ENCODE data around the gene MRGPRD. TPM values are rescaled to one million over a fixed set of nuclear protein-coding genes. Genes with fewer than 3 reads are reported as not detected.

MRGPRD gene
- total and polyA plus RNA-seq, 9 donors = not detected

GRCh38 chr11:68950762-68951161 is 30.0 kb downstream of the MRGPRD start:
- Histone ChIP-seq H3K36me3 (no peaks in the 10 kb centered on the region), H3K27me3 (no peaks in the 10 kb centered on the region), H3K4me3 (no peak overlapping the region), H3K4me1 (ENCODE audit: insufficient read depth) (peaks cover 9% of the 10 kb centered on the region), H3K9me3 (no peaks in the 10 kb centered on the region), H3K27ac (no peak overlapping the region)
- WGBS, 3 donors = 90 to 96% (median 91%) methylated on average over 8 to 9 of the region's 9 CpGs
- intact Hi-C loops (cut with DNase I) = no loop called here
- no peak for DNase-seq
- no peak for TF ChIP-seq EP300 (IDR thresholded peaks at IDR 0.05)

DNA sequence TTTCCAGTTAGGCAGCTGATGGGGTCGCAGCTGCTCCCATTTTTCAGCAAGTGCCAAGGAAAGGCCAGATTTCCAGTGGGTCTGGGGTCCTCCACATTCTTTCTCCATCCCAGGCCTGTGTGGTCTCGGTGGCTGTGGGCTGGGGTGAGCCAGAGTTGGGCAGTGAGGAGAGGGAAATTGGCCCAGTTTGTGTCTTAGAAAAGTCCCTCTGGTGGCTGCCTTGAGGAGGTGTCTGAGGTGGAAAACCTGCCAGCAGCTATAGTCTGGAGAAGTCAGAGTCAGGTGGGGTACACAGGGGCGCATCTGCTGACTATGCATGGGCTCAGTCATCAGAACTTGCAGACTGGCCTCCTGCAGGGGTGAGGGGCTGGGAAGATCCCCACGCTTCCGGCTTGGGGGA is 30.5 kb downstream of the MRGPRD start:
- H3K36me3 ChIP-seq = no peaks in the 10 kb centered on the region
- TF ChIP-seq POLR2A (IDR thresholded peaks at IDR 0.05) (no peak), EP300 (IDR thresholded peaks at IDR 0.05) (no peak), CTCF (IDR thresholded peaks at IDR 0.05) (no peak)
- H3K4me1 ChIP-seq (ENCODE audit: insufficient read depth) = peaks cover 11% of the 10 kb centered on the region
- DNase-seq = no peak
- H3K9me3 ChIP-seq = no peaks in the 10 kb centered on the region
- intact Hi-C loops (cut with DNase I) = no loop called here
- no peak overlapping the region for H3K27ac ChIP-seq
- H3K4me3 ChIP-seq = no peak overlapping the region
- H3K27me3 ChIP-seq = no peaks in the 10 kb centered on the region
- 84 to 92% (median 90%) methylated on average over 5 of the region's 5 CpGs for WGBS, 3 donors

- H3K36me3 ChIP-seq = no peaks in the 10 kb centered on the region
- H3K27me3 ChIP-seq = no peaks in the 10 kb centered on the region
- no peak for DNase-seq
- H3K4me3 ChIP-seq = no peak overlapping the region
- no peaks in the 10 kb centered on the region for H3K9me3 ChIP-seq
- no peak overlapping the region for H3K27ac ChIP-seq
- TF ChIP-seq EP300 (IDR thresholded peaks at IDR 0.05) (no peak), POLR2A (IDR thresholded peaks at IDR 0.05) (no peak), CTCF (IDR thresholded peaks at IDR 0.05) (no peak)
- WGBS, 3 donors = 93 to 95% (median 94%) methylated on average over 17 of the region's 17 CpGs
- H3K4me1 ChIP-seq (ENCODE audit: insufficient read depth) = peaks cover 9% of the 10 kb centered on the region
- intact Hi-C loops (cut with DNase I) = loop anchor here in 1 of 4 donors (10.0 kb wide), 1 partner anchor 56 kb away; no protein-coding TSS in a partner anchor
Measured at GRCh38 chr11:68948935-68949334, 31.9 kb downstream of the MRGPRD start.

DNA sequence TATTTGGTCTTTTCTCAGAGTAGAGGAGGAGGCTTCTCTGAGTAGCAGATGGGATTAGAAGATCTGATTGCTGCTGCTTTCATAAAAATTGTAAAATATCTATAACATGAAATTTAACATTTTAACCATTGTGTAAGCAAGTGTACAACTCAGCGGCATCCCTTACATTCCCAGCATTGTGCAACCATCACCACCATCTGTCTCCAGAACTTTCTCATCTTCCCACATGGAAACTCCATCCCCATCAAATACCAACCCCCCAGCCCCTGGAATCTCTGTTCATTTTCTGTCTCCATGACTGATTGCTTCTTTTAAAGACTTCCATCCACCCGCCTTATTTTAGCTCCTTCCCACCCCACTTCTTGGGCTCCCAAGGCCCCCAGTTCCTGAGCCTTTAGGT is 32.3 kb downstream of the MRGPRD start:
- H3K9me3 ChIP-seq = no peaks in the 10 kb centered on the region
- peaks cover 9% of the 10 kb centered on the region for H3K4me1 ChIP-seq (ENCODE audit: insufficient read depth)
- H3K36me3 ChIP-seq = no peaks in the 10 kb centered on the region
- H3K4me3 ChIP-seq = no peak overlapping the region
- no peak overlapping the region for H3K27ac ChIP-seq
- H3K27me3 ChIP-seq = no peaks in the 10 kb centered on the region
- TF ChIP-seq POLR2A (IDR thresholded peaks at IDR 0.05) (no peak), CTCF (IDR thresholded peaks at IDR 0.05) (no peak), EP300 (IDR thresholded peaks at IDR 0.05) (no peak)
- intact Hi-C loops (cut with DNase I) = loop anchor here in 1 of 4 donors (10.0 kb wide), 1 partner anchor 56 kb away; no protein-coding TSS in a partner anchor
- no peak for DNase-seq
- WGBS, 3 donors = 48 to 95% (median 88%) methylated on average over 2 of the region's 2 CpGs

- Histone ChIP-seq H3K27me3 (no peaks in the 10 kb centered on the region), H3K9me3 (no peaks in the 10 kb centered on the region), H3K4me3 (no peak overlapping the region), H3K4me1 (ENCODE audit: insufficient read depth) (peaks cover 9% of the 10 kb centered on the region), H3K36me3 (no peaks in the 10 kb centered on the region), H3K27ac (no peak overlapping the region)
- 80 to 93% (median 84%) methylated on average over 11 of the region's 11 CpGs for WGBS, 3 donors
- no peak for DNase-seq
- TF ChIP-seq EP300 (IDR thresholded peaks at IDR 0.05) = no peak
- TF ChIP-seq POLR2A (IDR thresholded peaks at IDR 0.05) = no peak
- TF ChIP-seq CTCF (IDR thresholded peaks at IDR 0.05) = no peak
- intact Hi-C loops (cut with DNase I) = loop anchor here in 1 of 4 donors (10.0 kb wide), 1 partner anchor 58 kb away; no protein-coding TSS in a partner anchor
Measured at GRCh38 chr11:68947151-68947550, 33.6 kb downstream of the MRGPRD start.
